AG08395 (cell line): ENCODE results near the gene ZNF609.
A peak's percentile ranks its signal among the peaks of the same experiment; 100 is the strongest.

Experiments
- DNase-seq: peaks from one replicate; pipeline ENCODE4 v3.0.0; 2012; ENCODE audit warnings: mixed read lengths, low spot score

The ZNF609 gene, protein sequence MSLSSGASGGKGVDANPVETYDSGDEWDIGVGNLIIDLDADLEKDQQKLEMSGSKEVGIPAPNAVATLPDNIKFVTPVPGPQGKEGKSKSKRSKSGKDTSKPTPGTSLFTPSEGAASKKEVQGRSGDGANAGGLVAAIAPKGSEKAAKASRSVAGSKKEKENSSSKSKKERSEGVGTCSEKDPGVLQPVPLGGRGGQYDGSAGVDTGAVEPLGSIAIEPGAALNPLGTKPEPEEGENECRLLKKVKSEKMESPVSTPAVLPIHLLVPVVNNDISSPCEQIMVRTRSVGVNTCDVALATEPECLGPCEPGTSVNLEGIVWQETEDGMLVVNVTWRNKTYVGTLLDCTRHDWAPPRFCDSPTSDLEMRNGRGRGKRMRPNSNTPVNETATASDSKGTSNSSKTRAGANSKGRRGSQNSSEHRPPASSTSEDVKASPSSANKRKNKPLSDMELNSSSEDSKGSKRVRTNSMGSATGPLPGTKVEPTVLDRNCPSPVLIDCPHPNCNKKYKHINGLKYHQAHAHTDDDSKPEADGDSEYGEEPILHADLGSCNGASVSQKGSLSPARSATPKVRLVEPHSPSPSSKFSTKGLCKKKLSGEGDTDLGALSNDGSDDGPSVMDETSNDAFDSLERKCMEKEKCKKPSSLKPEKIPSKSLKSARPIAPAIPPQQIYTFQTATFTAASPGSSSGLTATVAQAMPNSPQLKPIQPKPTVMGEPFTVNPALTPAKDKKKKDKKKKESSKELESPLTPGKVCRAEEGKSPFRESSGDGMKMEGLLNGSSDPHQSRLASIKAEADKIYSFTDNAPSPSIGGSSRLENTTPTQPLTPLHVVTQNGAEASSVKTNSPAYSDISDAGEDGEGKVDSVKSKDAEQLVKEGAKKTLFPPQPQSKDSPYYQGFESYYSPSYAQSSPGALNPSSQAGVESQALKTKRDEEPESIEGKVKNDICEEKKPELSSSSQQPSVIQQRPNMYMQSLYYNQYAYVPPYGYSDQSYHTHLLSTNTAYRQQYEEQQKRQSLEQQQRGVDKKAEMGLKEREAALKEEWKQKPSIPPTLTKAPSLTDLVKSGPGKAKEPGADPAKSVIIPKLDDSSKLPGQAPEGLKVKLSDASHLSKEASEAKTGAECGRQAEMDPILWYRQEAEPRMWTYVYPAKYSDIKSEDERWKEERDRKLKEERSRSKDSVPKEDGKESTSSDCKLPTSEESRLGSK (N-terminal part only)

DNA sequence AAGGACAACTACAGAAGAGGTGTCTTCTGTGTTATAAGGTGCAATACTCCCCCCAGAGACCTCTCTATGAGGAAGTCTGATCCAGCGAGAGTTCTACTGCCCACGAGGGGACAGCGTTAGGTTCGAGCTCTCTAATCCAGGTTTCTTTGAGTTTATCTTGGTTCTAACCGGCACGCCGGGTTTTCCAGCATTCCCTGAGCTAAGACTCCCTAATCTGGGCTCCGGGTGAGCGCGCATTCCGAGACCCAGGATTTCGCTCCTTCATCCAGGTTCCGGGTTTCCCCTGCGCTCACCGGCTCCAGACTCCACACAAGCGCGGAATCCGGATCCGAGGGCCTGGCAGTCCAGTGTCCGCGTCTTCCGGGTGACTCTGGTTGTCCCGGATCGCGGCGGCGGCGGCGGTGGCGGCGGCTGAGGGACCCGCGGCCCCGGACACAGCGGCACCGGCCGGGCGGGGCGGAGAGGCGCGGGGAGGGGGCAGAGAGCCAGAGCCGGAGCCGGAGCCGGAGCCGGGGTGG, at the start of gene ZNF609:
ZNF609 (plus strand) TSS at position 373 of the 518 bp plus-strand sequence. CDS start 38,842 bp downstream, outside the sequence.
- DNase-seq = peak; percentile 97

DNA sequence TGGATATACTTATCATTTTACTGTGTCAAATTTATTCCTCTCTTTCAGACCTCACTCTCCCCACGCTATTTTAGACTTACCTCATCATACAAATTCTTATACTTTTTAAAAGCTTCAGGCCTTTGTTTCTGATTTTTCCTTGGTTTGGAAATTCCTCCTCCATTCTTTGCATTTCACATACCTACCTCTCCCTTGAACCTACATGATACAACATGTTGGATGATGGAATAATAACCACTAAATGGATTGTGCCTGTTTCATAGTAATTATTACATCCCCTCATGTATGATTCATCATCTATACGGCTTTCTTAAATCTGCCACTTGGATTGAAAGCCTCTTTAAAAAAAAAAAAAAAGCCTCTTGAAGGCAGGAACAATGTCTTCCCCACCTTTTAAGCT, 48.2 kb upstream of the ZNF609 start:
- DNase-seq = no peak

DNA sequence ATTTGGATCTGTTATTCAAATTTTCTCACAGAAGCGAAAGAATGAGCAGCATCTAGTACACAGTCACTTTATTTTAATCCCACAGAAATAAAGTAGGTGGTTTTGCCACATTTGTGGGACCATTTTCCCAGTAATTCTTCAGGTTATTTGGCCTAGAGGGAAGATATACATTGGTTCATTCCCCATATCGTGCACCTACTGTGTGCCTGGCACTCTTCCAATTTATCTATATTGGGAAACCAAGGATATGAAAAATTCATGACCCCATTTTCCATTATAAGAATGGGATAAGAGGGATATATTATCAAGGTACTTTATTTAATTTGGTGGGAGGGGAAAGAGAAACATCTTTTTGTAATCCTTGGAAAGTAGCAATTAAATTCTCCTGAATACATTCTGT, 37.7 kb upstream of the ZNF609 start:
- DNase-seq = no peak

DNA sequence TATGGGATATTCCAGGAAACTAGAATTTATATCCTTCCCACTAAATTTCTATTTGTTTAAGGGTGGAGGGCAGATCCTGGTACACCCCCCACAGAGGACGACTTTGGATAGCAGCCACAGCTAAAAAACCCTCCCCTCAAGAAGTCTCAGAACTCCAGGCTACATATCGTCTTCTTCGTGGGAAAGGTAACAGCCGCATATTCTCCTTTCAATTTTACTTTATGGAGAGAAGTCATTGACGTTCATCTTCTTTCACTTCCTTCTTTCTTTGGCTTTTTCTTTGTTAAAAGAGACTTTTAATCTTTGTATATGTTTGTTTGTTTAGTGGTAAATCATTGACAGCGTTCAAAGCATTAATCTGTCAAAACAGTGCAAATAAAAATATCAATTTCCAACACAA, 36.4 kb upstream of the ZNF609 start:
- no peak for DNase-seq

DNA sequence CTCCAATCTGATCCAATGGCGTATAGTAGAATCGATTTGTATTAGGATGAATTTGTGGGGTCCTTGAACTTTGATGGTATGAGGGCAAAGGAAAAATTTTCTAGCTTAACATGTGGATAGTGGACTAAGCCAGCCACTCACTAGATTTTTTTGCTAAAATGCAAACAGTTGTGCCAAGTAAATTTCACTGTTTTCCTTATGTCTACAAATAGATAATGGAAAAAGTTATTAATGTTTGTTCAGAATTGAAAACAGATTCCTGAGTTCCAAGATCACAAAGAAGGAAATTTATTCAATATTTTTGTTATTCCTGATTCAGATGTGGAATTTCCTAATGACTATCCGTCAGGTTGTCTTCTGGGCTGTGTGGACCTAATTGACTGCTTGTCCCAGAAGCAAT, 35.2 kb upstream of the ZNF609 start:
- no peak for DNase-seq

DNA sequence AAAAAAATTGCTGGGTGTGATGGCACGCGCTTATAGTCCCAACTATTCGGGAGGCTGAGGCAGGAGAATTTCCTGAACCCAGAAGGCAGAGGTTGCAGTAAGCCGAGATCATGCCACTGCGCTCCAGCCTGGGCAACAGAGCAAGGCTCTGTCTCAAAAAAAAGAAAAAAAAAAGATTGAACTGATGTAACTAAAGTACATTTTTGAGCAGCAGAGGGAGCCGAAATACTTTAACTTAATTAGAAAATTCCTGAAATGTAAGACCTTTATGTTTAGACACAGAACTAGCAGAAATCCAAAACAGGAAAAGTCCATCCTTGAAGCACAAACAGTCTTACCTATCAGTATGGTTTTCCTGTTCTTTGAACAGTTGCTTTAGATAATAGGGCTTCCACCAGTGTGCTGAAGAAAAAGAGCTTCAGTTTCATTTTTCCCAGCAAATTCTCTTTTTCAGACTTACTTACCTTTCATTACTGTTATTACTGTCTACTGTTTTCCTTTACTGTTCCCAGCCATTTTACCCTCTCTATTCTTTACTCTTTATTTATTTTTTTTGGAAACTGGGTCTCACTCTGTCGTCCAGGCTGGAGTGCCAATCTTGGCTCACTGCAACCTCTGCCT, 33.4 kb upstream of the ZNF609 start:
- peak; percentile 9 for DNase-seq

DNA sequence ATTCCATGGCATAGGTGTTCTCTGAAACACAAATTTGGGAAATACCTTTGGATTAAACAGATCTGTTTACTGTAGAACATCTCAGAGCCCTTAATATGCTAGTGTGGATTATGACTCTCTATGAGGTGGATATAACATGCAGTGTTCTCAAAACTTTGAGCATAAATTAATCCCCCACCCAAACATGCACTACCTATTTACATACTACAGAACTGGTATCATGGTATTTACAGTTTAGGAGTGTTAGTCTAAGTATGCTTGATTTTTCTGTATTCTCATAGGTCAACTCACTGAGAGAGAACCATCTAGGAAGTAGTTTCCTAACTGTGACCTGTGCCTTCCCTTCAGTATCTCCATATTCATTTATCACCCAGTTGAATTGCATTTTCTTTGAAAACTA, 30.9 kb upstream of the ZNF609 start:
- no peak for DNase-seq

DNA sequence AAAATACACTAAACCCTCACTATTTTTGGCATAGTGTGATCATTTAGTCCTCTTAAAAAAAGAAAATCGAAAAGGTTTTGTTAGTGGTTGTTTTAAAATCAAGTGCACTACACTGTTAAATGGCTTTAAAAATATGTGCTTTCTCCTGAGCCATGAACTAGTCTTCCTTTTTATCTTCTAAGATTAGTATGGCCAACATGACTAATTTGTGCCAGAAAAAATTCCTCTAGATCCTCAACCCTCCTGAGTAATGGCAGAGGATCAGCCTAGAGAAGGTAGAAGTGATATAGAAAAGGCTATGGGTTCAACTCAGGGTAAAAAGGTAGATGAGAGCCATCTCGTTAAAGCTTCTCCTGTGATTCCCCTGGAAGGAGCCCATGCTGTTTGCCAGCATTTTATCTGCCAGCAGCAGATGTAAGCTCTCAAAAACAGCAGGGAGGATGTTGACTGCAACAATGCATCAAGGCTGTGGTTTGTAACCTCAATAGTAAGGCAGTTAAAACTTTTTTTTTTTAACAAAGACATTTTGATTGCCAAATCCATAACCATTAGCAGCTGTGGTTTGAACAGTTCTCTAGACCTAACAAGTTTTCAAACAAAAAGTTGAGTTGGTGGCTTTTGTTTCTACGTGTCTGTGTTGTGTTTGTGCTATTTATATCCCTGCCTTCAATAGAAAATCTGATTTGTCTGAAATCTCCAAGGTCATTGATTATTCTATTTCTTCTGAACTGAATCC, 30.2 kb upstream of the ZNF609 start:
- DNase-seq = peak; percentile 84

DNA sequence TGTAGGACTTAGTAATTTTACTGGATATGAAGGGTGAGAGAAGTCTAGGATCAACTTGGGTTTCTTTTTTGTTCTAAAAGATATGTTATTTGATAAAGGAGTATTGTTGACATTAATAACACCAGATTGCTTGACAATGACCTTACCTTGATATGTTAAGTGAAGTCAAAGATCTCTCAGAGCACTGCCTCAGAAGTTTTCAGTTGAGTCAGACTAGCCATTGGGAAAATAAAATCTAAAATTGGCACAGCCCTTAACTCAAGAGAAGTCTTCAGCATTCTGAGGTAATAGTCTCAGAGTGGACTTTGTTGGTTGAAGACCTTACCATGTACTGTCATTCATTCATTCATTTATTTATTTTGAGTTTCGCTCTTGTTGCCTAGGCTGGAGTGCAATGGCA, 22.4 kb upstream of the ZNF609 start:
- DNase-seq = no peak

DNA sequence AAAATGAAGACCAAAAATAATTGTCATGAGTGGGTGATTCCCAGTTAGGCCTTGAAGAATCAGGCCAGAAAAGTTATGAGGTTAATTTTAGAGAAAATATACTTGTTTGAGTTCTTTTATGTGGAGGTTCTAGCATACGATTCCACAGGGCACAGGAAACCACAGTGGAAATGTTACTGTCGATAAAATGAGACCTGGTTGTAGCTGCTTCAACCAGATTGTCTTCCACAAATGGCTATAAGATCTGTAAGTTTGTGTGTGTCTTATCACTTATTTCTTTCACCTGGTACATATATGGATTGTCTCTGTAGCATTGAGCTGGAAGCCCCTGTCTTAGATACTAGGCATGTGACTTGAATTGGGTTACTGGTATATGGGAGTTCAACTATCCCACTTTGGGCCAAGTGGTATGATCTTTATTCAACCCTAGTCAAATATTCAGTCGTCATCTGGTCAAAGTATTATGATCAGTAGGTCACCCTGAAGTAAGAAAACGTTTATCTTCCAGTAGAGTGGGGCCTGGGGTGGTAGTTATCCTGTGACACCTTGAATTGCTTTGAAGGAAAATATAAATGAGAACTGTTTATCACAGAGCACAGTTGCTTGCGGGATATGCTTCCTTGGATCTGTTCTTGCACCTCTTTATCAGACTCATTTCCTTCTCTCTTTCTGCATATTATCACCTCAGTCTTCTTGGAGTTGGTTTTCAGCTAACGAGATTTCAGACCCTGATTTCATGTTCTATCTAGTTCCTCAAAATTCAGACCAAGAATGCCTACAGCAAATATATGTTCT, 21.5 kb upstream of the ZNF609 start:
- DNase-seq = no peak

DNA sequence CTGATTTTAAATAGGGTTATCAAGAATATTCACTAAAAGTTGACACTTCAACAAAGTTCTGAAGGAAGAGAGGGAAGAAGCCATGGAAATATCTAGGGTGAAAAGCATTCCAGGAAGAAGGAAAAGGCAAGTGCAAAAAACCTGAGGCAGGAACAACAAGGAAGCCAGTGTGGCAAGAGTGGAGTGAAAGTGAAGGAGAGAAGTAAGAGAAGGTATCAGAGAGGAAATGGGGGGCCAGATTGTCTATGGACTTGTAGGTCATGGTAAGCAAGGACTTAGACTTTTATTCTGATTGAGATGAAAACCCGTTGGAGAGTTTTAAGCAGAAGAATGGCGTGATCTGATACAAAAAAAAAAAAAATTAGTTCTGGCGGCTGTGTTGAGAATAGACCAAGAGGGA, 18.5 kb upstream of the ZNF609 start:
- DNase-seq = no peak

DNA sequence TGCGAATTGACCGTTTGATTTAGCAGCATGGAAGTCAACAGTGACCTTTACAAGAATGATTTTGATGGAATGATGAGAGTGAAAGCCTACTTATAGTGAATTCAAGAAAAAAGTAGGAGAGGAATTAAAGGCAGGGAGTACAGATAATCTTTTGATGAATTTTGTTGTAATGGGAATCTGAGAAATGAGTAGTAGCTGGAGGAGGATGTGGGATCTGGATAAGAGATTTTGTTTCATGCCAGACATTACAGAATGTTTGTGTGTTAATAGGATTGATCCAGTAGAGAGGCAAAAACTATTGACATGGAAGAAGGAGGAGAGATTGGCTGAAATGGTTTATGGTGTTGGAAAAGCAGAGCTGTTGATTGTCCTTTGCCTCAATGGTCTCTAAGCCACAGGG, 17.4 kb upstream of the ZNF609 start:
- DNase-seq = no peak

DNA sequence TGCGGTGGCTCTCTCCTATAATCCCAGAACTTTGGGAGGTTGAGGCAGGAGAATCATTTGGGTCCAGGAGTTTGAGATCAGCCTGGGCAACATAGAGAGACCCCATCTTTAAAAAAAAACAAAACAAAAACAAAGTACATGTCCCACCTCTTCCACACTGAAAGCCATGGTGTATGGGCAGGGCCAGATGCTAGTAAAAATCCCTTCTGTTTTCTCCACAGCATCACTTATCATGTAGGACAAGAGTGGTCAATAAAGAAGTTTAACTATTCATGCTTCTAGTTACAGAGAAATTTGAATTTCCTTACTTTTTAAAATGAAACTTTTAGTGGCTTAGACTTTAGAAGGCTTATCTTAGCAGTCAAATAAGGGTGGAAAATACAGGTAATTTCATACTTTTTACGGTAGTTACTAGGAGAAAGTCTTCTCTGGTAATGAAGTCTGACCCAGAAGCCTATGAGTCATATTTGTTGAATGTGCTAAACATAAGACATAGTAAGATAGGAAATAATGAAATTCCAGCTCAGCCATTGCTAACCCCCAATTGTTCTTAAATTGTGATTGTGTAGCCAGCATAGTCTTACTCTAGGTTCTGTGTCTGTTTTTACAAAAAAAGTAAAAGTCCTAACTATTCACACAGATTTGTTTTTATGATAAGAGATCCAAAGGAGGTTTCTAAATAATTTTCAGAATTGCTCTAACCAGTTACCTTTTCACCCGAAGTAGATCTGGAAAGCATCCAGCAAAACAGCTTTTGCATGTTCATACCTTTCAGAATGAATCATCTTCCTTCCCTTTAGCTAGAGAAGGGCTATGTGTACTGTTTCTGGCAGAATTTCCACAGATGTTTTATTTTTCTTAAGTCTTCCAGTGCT, 16.4 kb upstream of the ZNF609 start:
- peak; percentile 69 for DNase-seq

DNA sequence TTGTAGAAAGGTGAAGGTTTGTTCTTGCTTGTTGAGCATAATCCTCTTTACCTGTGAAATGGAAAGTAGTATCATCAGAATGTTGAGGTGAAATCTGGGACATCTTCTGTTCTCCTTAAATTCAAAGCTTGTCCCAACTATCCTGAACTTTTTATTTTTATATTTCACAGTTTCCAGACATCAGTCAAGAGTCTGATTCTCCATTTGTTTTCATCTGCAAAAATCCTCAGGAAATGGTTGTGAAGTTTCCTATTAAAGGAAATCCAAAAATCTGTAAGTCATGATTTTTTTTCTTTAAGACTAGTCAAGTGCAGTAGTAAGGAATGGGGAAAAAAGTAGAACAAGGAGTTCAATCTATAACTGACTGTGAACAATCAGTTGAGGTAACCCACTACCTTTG, 15.5 kb upstream of the ZNF609 start:
- DNase-seq = no peak

DNA sequence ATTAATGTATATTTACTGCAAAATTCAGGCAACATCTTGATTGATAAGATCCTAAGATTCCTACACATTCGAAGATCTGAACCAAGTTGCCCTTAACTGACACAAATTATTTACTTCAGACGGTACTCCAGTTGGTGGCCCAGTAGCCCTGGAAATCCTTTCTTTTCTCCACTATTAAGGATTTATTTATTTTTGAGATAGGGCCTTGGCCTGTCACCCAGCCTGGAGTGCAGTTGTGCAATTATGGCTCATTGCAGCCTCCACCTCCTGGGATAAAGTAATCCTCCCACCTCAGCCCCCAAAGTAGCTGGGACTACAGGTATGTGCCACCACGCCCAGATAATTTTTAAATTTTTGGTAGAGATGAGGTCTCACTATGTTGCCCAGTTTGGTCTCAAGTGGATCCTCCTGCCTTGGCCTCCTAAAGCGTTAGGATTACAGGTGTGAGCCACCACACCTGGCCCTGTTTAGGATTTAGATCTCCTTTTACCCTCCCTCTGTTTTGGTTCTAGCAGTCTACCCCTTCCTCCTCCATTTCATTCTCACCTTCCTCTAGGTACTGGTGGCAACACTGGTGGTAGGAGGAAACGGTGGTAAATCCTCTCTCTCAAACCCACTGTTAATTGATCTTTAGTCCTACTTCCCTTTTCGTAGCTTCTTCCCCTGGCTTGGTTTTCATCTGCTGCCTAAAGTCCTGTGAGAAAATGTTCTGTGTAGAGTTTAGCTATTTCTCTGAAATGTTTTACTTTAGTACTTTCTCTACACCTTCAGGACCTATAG, 12.7 kb upstream of the ZNF609 start:
- no peak for DNase-seq

DNA sequence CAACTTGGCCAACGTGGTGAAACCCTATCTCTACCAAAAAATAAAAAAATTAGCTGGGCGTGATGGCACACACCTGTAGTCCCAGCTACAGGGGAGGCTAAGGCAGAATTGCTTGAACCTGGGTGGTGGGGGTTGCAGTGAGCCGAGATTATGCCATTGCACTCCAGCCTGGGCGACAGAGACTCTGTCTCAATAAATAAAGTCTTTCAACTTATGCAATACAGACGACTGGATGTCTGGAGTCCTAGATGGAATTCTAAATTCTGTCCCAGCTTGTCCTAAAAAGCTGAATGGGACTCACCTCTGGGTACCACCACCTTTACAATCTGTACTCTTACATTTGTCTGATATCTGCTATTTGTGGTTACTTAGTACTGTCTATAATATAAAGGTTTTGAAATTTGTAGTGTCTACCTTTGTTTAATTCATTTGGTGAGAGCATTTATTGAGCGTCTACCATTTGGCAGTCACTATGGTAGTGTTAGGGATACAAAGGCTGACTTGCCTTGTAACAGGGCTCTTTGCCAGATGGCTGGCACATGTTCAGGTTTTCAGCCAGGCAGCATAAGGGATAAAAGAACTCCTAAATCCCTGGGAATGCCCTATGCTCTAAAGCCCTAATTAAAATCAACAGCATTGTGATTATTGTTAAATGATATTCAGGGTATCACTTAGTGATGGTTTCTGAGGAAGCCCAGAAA, 7.2 kb upstream of the ZNF609 start:
- DNase-seq = no peak

DNA sequence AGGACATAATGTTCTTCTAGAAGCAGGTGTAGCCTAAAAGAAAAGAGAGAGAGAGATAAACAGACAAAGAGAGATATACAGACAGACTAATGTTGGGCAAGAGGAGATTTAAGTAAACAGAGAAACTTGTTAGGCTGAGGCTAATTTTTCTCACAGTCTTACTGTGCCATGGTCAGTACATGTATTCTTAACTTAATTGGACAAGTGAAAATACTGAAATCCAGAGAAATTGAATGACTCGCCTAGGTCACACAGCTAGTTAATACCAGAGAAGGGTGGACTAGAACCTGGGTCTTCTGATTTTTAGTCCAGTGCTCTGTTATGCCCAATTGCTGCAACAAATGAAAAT, 6.7 kb upstream of the ZNF609 start:
- no peak for DNase-seq

DNA sequence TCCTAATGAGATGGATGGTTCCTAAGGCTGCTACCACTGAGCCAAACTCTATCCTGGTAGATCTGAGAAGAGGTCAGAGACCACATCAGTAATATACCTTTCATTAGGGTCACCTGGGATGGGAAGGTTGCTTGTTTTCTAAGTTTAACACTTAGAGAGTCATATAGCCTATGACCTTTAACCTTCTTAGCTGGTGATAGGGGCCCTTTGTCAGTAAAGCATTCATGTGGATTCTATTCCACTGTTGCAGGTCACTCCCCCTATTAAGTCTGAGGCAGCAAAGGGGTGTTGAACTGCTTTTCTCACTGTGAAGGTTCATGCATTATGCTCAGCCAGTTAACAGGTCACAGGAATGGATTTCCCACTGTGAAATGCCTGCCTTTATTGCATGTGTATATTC, 6.1 kb upstream of the ZNF609 start:
- no peak for DNase-seq
